H9 (cell line): Measurements from ENCODE around the gene SLC4A7. TPM values are rescaled to one million over a fixed set of nuclear protein-coding genes. Genes with fewer than 3 reads are reported as not detected.

Experiments used
- DNase-seq: peaks from one replicate; pipeline ENCODE4 v3.0.0-alpha.2; 2017
- H2AFZ ChIP-seq: one replicate; pipeline ENCODE4 v1.6.1; 2013; ENCODE audit warnings: mild to moderate bottlenecking, low read length, control low read depth, moderate library complexity
- H2AK5ac ChIP-seq: 2 replicates; pipeline ENCODE4 v1.6.1; 2013; ENCODE audit warnings: low read length, control low read depth, mixed read lengths; ENCODE audit not compliant: insufficient read length
- H2BK120ac ChIP-seq: one replicate; pipeline ENCODE4 v1.6.1; 2013; ENCODE audit warnings: low read depth, mild to moderate bottlenecking, low read length, control low read depth, inconsistent platforms; ENCODE audit not compliant: poor library complexity, severe bottlenecking
- H2BK12ac ChIP-seq: 2 replicates; pipeline ENCODE4 v1.6.1; 2013; ENCODE audit warnings: low read length, control low read depth, mixed read lengths, low read depth; ENCODE audit not compliant: insufficient read length
- H2BK15ac ChIP-seq: 2 replicates; pipeline ENCODE4 v1.6.1; 2013; ENCODE audit warnings: low read depth, low read length, control low read depth
- H2BK20ac ChIP-seq: one replicate; pipeline ENCODE4 v1.6.1; 2013; ENCODE audit warnings: low read depth, mild to moderate bottlenecking, low read length, control low read depth, inconsistent platforms; ENCODE audit not compliant: poor library complexity, severe bottlenecking
- H2BK5ac ChIP-seq: 2 replicates; pipeline ENCODE4 v1.6.1; 2013; ENCODE audit warnings: low read length, control low read depth, mixed read lengths; ENCODE audit not compliant: insufficient read length
- H3K14ac ChIP-seq: 2 replicates; pipeline ENCODE4 v1.6.1; 2013; ENCODE audit warnings: low read length, control low read depth; ENCODE audit not compliant: insufficient read depth
- H3K18ac ChIP-seq: 2 replicates; pipeline ENCODE4 v1.6.1; 2013; ENCODE audit warnings: low read depth, mild to moderate bottlenecking, mixed read lengths, low read length, control low read depth; ENCODE audit not compliant: insufficient read length
- H3K23ac ChIP-seq: 2 replicates; pipeline ENCODE4 v1.6.1; 2013; ENCODE audit warnings: low read length, control low read depth, mixed read lengths, low read depth; ENCODE audit not compliant: insufficient read length
- H3K23me2 ChIP-seq: 2 replicates; pipeline ENCODE4 v1.6.1; 2013; ENCODE audit warnings: low read depth, mild to moderate bottlenecking, mixed read lengths, low read length, control low read depth; ENCODE audit not compliant: insufficient read length, poor library complexity, severe bottlenecking
- H3K27ac ChIP-seq: 2 replicates; pipeline ENCODE4 v1.5.1; 2013; ENCODE audit warnings: low read length, control low read depth, mixed read lengths, low read depth; ENCODE audit not compliant: insufficient read length
- H3K27me3 ChIP-seq: 2 replicates; pipeline ENCODE4 v1.6.1; 2013; ENCODE audit warnings: low read length, control low read depth, inconsistent platforms; ENCODE audit not compliant: insufficient read depth
- H3K4ac ChIP-seq: 2 replicates; pipeline ENCODE4 v1.6.1; 2013; ENCODE audit warnings: low read depth, mild to moderate bottlenecking, control low read depth, inconsistent platforms, low read length, moderate library complexity
- H3K4me1 ChIP-seq: 2 replicates; pipeline ENCODE4 v1.6.1; 2013; ENCODE audit warnings: low read length, control low read depth, inconsistent platforms; ENCODE audit not compliant: insufficient read depth
- H3K4me2 ChIP-seq: 2 replicates; pipeline ENCODE4 v1.6.1; 2013; ENCODE audit warnings: low read length, control low read depth, mixed read lengths; ENCODE audit not compliant: insufficient read length, insufficient read depth
- H3K56ac ChIP-seq: 2 replicates; pipeline ENCODE4 v1.6.1; 2013; ENCODE audit warnings: low read depth, mild to moderate bottlenecking, mixed read lengths, low read length, control low read depth; ENCODE audit not compliant: insufficient read length
- H3K79me1 ChIP-seq: 2 replicates; pipeline ENCODE4 v1.6.1; 2013; ENCODE audit warnings: low read depth, mild to moderate bottlenecking, moderate library complexity, low read length, control low read depth, inconsistent platforms; ENCODE audit not compliant: insufficient read depth, poor library complexity, severe bottlenecking
- H3K79me2 ChIP-seq: 2 replicates; pipeline ENCODE4 v1.6.1; 2013; ENCODE audit warnings: low read length, control low read depth, inconsistent platforms; ENCODE audit not compliant: insufficient read depth
- H3K9ac ChIP-seq: 2 replicates; pipeline ENCODE4 v1.6.1; 2013; ENCODE audit warnings: low read length, control low read depth, mixed read lengths; ENCODE audit not compliant: insufficient read length; ENCODE audit errors: extremely low read depth
- H3K9me3 ChIP-seq: one replicate; pipeline ENCODE4 v1.6.1; 2013; ENCODE audit warnings: low read depth, low read length, inconsistent platforms; ENCODE audit not compliant: control insufficient read depth
- H3T11ph ChIP-seq: one replicate; pipeline ENCODE4 v1.6.1; 2013; ENCODE audit warnings: mild to moderate bottlenecking, low read length, control low read depth, inconsistent platforms
- H4K20me1 ChIP-seq: one replicate; pipeline ENCODE4 v1.6.1; 2013; ENCODE audit not compliant: control insufficient read depth, insufficient read length, insufficient read depth
- H4K5ac ChIP-seq: 2 replicates; pipeline ENCODE4 v1.6.1; 2013; ENCODE audit warnings: low read depth, mild to moderate bottlenecking, mixed read lengths, low read length, control low read depth; ENCODE audit not compliant: insufficient read length
- H4K8ac ChIP-seq: replicated peaks from 2 replicates; pipeline ENCODE4 v1.6.1; 2013; ENCODE audit warnings: low read length, control low read depth, mixed read lengths, low read depth; ENCODE audit not compliant: insufficient read length
- H4K91ac ChIP-seq: 2 replicates; pipeline ENCODE4 v1.6.1; 2013; ENCODE audit warnings: low read depth, mild to moderate bottlenecking, moderate library complexity, mixed read lengths, low read length, control low read depth; ENCODE audit not compliant: insufficient read length
- H3K27ac Mint-ChIP-seq, 3 experiments: 2 replicates in 2 of 3; 3 replicates in 1 of 3; pipeline ENCODE4 v1.8.0; 2020 to 2021; ENCODE audit warnings: mixed read lengths in 3 of 3, mild to moderate bottlenecking in 1 of 3, moderate library complexity in 1 of 3
- H3K27me3 Mint-ChIP-seq: 2 replicates; pipeline ENCODE4 v1.8.0; 2021; ENCODE audit warnings: low read depth, mild to moderate bottlenecking, moderate library complexity, mixed read lengths
- H3K36me3 Mint-ChIP-seq, 3 experiments: 2 replicates in 2 of 3; 3 replicates in 1 of 3; pipeline ENCODE4 v1.8.0; 2020 to 2021; ENCODE audit warnings: low read depth in 3 of 3, mixed read lengths in 3 of 3; ENCODE audit not compliant: insufficient read depth in 1 of 3
- H3K4me1 Mint-ChIP-seq, 2 experiments: 2 replicates each; pipeline ENCODE4 v1.8.0; 2020; ENCODE audit warnings: mixed read lengths in 2 of 2
- H3K4me3 Mint-ChIP-seq, 2 experiments: 2 replicates in 1 of 2; 3 replicates in 1 of 2; pipeline ENCODE4 v1.8.0; 2020 to 2021; ENCODE audit warnings: mild to moderate bottlenecking in 2 of 2, mixed read lengths in 2 of 2, moderate library complexity in 1 of 2
- H3K9me3 Mint-ChIP-seq, 2 experiments: 2 replicates in 1 of 2; 3 replicates in 1 of 2; pipeline ENCODE4 v1.8.0; 2020; ENCODE audit warnings: mild to moderate bottlenecking in 2 of 2, mixed read lengths in 2 of 2, moderate library complexity in 1 of 2
- WGBS: extraction: QIAGEN DNeasy Blood & Tissue Kit; methylation state at CpG from one replicate; pipeline ENCODE4 v1.1.7; 2013; ENCODE audit warnings: missing lambda C conversion rate, low lambda C conversion rate, mixed read lengths; ENCODE audit not compliant: insufficient read length; ENCODE audit errors: extremely low coverage; 5-methylcytosine and 5-hydroxymethylcytosine counted together
- long read RNA-seq: library from polyadenylated mRNA; unstranded; transcript quantifications from one replicate; pipeline ENCODE4 v2.0.0, GENCODE V29; 2020
- total RNA-seq: library from RNA; stranded (reverse); gene quantifications from 2 replicates; pipeline ENCODE4 v1.2.1, GENCODE V29; 2021
- TF ChIP-seq, protein P1 (sequence below): fragments of 200-600 bp; sonication (generic); conservative IDR thresholded peaks from 3 replicates; pipeline ENCODE4 v1.8.0; 2021; ENCODE audit warnings: antibody characterized with exemption, mild to moderate bottlenecking

SLC4A7 gene
- 42.9 and 46.1 TPM in 2 replicates for total RNA-seq
- long read RNA-seq, partial matches to known transcripts, result 17 of 25 reads
- long read RNA-seq, other reads (novel, unspliced or antisense), result 8 of 25 reads

DNA sequence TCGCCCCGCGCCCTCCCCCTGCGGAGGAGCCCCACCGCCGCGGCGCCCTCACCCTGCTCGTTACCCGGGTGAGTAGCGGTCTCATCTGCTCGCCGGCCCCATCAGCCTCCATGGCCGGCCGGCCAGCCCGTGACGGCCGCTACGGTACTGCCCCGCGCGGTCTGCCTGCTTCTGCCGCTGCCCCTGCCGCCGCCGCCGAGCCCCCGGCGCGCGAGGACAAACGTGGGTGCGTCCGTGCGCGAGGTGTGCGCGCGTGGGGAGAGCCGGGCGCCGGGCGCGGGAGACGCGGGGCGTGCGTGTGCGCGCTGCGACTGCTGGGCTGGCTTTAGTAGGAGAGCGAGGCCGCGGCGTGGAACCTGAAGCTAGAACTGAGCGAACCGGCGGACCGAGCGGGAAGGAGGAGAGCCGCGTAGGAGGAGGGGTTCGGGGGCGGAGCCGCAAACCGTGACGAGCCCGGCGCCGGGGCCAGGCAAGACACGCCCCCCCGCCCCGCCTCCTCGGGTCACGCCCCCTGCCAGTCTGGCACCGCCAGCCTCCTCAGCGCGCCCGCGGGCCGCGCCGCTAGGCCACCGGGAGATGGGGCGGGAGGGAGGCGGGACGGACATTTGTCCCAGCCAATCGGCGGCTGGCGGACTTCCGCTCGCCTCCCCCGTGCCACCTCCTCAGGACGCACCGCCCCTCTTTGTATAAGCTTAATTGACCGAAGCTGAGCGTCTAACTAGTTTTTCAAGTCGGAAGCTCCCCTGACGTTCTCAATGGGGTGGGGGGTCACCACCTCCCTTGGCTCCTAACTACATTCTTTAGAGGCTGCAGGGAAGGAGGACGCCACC, at the start of gene SLC4A7:
Gene SLC4A7, minus strand, starts transcription at position 370 of the 830 bp plus-strand sequence. Its CDS starts 258 bp downstream, at position 112.
- no peak within 1 kb of the TSS for H4K91ac ChIP-seq
- H3K23ac ChIP-seq, result no peak within 1 kb of the TSS
- Mint-ChIP-seq H3K36me3 (peaks cover 2 to 19% (median 5%) of the 10 kb centered on the region in 3 experiments; a peak in 5 of 7 replicates), H3K4me1 (peaks cover 19 to 24% of the 10 kb centered on the region in 2 experiments), H3K27me3 (peaks cover 4% of the 10 kb centered on the region; the same call in 1 of the 2 replicates), H3K27ac (peak within 1 kb of the TSS; percentile 91 to 98 (median 94)), H3K9me3 (no peaks in the 10 kb centered on the region), H3K4me3 (peak within 1 kb of the TSS; percentile 95 to 98)
- peak within 1 kb of the TSS; percentile 76 for H3K14ac ChIP-seq
- H3K27ac ChIP-seq, result no peak within 1 kb of the TSS
- TF ChIP-seq, protein P1, sequence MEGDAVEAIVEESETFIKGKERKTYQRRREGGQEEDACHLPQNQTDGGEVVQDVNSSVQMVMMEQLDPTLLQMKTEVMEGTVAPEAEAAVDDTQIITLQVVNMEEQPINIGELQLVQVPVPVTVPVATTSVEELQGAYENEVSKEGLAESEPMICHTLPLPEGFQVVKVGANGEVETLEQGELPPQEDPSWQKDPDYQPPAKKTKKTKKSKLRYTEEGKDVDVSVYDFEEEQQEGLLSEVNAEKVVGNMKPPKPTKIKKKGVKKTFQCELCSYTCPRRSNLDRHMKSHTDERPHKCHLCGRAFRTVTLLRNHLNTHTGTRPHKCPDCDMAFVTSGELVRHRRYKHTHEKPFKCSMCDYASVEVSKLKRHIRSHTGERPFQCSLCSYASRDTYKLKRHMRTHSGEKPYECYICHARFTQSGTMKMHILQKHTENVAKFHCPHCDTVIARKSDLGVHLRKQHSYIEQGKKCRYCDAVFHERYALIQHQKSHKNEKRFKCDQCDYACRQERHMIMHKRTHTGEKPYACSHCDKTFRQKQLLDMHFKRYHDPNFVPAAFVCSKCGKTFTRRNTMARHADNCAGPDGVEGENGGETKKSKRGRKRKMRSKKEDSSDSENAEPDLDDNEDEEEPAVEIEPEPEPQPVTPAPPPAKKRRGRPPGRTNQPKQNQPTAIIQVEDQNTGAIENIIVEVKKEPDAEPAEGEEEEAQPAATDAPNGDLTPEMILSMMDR, result no peak
- no peak within 1 kb of the TSS for H2AK5ac ChIP-seq
- no peak within 1 kb of the TSS for H2BK12ac ChIP-seq
- H4K8ac ChIP-seq, result no peak within 1 kb of the TSS
- DNase-seq, result peak; percentile 98
- H4K20me1 ChIP-seq, result no peaks in the 10 kb centered on the region
- peak within 1 kb of the TSS; percentile 78 for H3K4me2 ChIP-seq
- peak within 1 kb of the TSS; percentile 66 for H3K9ac ChIP-seq
- H3T11ph ChIP-seq, result no peak within 1 kb of the TSS
- no peaks in the 10 kb centered on the region for H3K4me1 ChIP-seq
- H4K5ac ChIP-seq, result no peak within 1 kb of the TSS
- H3K18ac ChIP-seq, result peak within 1 kb of the TSS; percentile 75
- H3K23me2 ChIP-seq, result peaks cover 4% of the 10 kb centered on the region
- no peak within 1 kb of the TSS; the same call in 1 of the 2 replicates for H3K4ac ChIP-seq
- H3K27me3 ChIP-seq, result no peaks in the 10 kb centered on the region
- H2AFZ ChIP-seq, result peak within 1 kb of the TSS; percentile 70
- H3K79me2 ChIP-seq, result peaks cover 35% of the 10 kb centered on the region; the same call in 1 of the 2 replicates
- H2BK15ac ChIP-seq, result no peak within 1 kb of the TSS
- H3K56ac ChIP-seq, result no peak within 1 kb of the TSS
- no CpG with 5 or more reads among the region's 100 CpGs for WGBS
- H3K9me3 ChIP-seq, result no peaks in the 10 kb centered on the region
- H2BK5ac ChIP-seq, result no peak within 1 kb of the TSS
- H2BK20ac ChIP-seq, result no peak within 1 kb of the TSS
- no peak within 1 kb of the TSS for H2BK120ac ChIP-seq
- H3K79me1 ChIP-seq, result no peaks in the 10 kb centered on the region
